WTC11 (cell line): ENCODE data around the gene USP2. TPM values are rescaled to one million over a fixed set of nuclear protein-coding genes. Genes with fewer than 3 reads are reported as not detected.

Source experiments
- ATAC-seq: fragments of 200-7000 bp; cut with Tn5 transposase; 2 replicates; pipeline ENCODE4 v1.10.0; 2021; ENCODE audit warnings: mild to moderate bottlenecking, moderate library complexity
- CTCF ChIA-PET: fragments of 300-600 bp; sonication (Branson Sonifier 250); formaldehyde crosslinking; loops from one replicate; lab custom pipeline; 2021; ENCODE audit warnings: antibody characterized with exemption; lab: Charles Lee
- POLR2A ChIA-PET: fragments of 350-600 bp; sonication (Branson Sonifier 250); formaldehyde crosslinking; loops from one replicate; lab custom pipeline; 2021; ENCODE audit warnings: antibody characterized with exemption; lab: Charles Lee
- DNase-seq: peaks from one replicate; pipeline ENCODE4 v3.0.0; 2021; ENCODE audit warnings: low spot score
- H3K27ac Mint-ChIP-seq: 2 replicates; pipeline ENCODE4 v1.8.0; 2021; ENCODE audit warnings: mixed read lengths
- H3K27me3 Mint-ChIP-seq: 2 replicates; pipeline ENCODE4 v1.8.0; 2021; ENCODE audit warnings: low read depth, mild to moderate bottlenecking, moderate library complexity, mixed read lengths
- H3K36me3 Mint-ChIP-seq: 2 replicates; pipeline ENCODE4 v1.8.0; 2021; ENCODE audit warnings: mixed read lengths
- H3K4me1 Mint-ChIP-seq: 2 replicates; pipeline ENCODE4 v1.8.0; 2022; ENCODE audit warnings: mixed read lengths
- H3K4me3 Mint-ChIP-seq: 2 replicates; pipeline ENCODE4 v1.8.0; 2021; ENCODE audit warnings: mild to moderate bottlenecking, moderate library complexity, mixed read lengths
- H3K9me3 Mint-ChIP-seq: 2 replicates; pipeline ENCODE4 v1.8.0; 2021; ENCODE audit warnings: mixed read lengths
- ATF6 ChIP-seq: sonication (generic); formaldehyde crosslinking; IDR thresholded peaks from 2 replicates; pipeline ENCODE4 v1.8.1; 2023; ENCODE audit warnings: mild to moderate bottlenecking, missing genetic modification reagents
- E2F4 ChIP-seq: sonication (generic); formaldehyde crosslinking; IDR thresholded peaks from 2 replicates; pipeline ENCODE4 v1.8.1; 2022; ENCODE audit warnings: low read depth, mild to moderate bottlenecking, moderate library complexity, missing genetic modification reagents, borderline replicate concordance
- E2F5 ChIP-seq: sonication (generic); formaldehyde crosslinking; IDR thresholded peaks from 2 replicates; pipeline ENCODE4 v1.8.1; 2022; ENCODE audit warnings: mild to moderate bottlenecking, moderate library complexity, missing genetic modification reagents
- FOXP1 ChIP-seq: sonication (generic); formaldehyde crosslinking; IDR thresholded peaks from 2 replicates; pipeline ENCODE4 v1.8.0; 2022; ENCODE audit warnings: missing genetic modification reagents, mild to moderate bottlenecking, moderate library complexity, borderline replicate concordance
- GRHL2 ChIP-seq: fragments of 250-450 bp; sonication (Bioruptor Pico); IDR thresholded peaks from 2 replicates; pipeline ENCODE4 v1.8.0; 2022; ENCODE audit warnings: mild to moderate bottlenecking, moderate library complexity; ENCODE audit not compliant: insufficient replicate concordance, severe bottlenecking
- IRF2 ChIP-seq: sonication (generic); formaldehyde crosslinking; IDR thresholded peaks from 2 replicates; pipeline ENCODE4 v1.8.0; 2022; ENCODE audit warnings: low read depth, missing genetic modification reagents, borderline replicate concordance
- MYBL2 ChIP-seq: sonication (generic); formaldehyde crosslinking; IDR thresholded peaks from 2 replicates; pipeline ENCODE4 v1.8.1; 2023; ENCODE audit warnings: mild to moderate bottlenecking, moderate library complexity, missing genetic modification reagents
- NR2C2 ChIP-seq: sonication (generic); formaldehyde crosslinking; IDR thresholded peaks from 2 replicates; pipeline ENCODE4 v1.8.0; 2022; ENCODE audit warnings: mild to moderate bottlenecking, missing genetic modification reagents
- PRRX2 ChIP-seq: fragments of 250-450 bp; sonication (Bioruptor Pico); IDR thresholded peaks from 2 replicates; pipeline ENCODE4 v1.8.0; 2021; ENCODE audit warnings: mild to moderate bottlenecking
- SP1 ChIP-seq: sonication (generic); formaldehyde crosslinking; conservative IDR thresholded peaks from 2 replicates; pipeline ENCODE4 v1.8.1; 2022; ENCODE audit warnings: missing genetic modification reagents
- TEAD1 ChIP-seq: sonication (generic); formaldehyde crosslinking; IDR thresholded peaks from 2 replicates; pipeline ENCODE4 v1.8.0; 2022; ENCODE audit warnings: mild to moderate bottlenecking, missing genetic modification reagents
- TEAD4 ChIP-seq: sonication (generic); formaldehyde crosslinking; IDR thresholded peaks from 2 replicates; pipeline ENCODE4 v1.8.0; 2022; ENCODE audit warnings: mild to moderate bottlenecking, missing genetic modification reagents
- ZNF232 ChIP-seq: sonication (generic); formaldehyde crosslinking; IDR thresholded peaks from 2 replicates; pipeline ENCODE4 v1.8.0; 2022; ENCODE audit warnings: mild to moderate bottlenecking, missing genetic modification reagents
- ZNF396 ChIP-seq: fragments of 250-450 bp; sonication (Bioruptor Pico); IDR thresholded peaks from 2 replicates; pipeline ENCODE4 v1.8.0; 2021; ENCODE audit warnings: mild to moderate bottlenecking, moderate library complexity, borderline replicate concordance
- total RNA-seq: library from RNA; stranded (reverse); gene quantifications from 3 replicates; pipeline ENCODE4 v1.2.3, GENCODE V29; 2021
- TF ChIP-seq, protein P1 (sequence below): sonication (generic); formaldehyde crosslinking; IDR thresholded peaks from 2 replicates; pipeline ENCODE4 v1.8.0; 2022; ENCODE audit warnings: mild to moderate bottlenecking, missing genetic modification reagents
- TF ChIP-seq, protein P2 (sequence below): sonication (generic); formaldehyde crosslinking; IDR thresholded peaks from 2 replicates; pipeline ENCODE4 v1.8.0; 2022; ENCODE audit warnings: mild to moderate bottlenecking, missing genetic modification reagents
- TF ChIP-seq, protein P3 (sequence below): sonication (generic); formaldehyde crosslinking; conservative IDR thresholded peaks from 2 replicates; pipeline ENCODE4 v1.8.1; 2022; ENCODE audit warnings: mild to moderate bottlenecking, missing genetic modification reagents
- TF ChIP-seq, protein P4 (sequence below): sonication (generic); formaldehyde crosslinking; IDR thresholded peaks from 2 replicates; pipeline ENCODE4 v1.8.0; 2023; ENCODE audit warnings: missing genetic modification reagents
- TF ChIP-seq, protein P5 (sequence below): fragments of 200-600 bp; IDR thresholded peaks from 2 replicates; pipeline ENCODE4 v1.8.0; 2022; ENCODE audit warnings: antibody characterized with exemption

The USP2 gene
- total RNA-seq, 1 experiment from 2014 or later = 8.0 TPM

DNA sequence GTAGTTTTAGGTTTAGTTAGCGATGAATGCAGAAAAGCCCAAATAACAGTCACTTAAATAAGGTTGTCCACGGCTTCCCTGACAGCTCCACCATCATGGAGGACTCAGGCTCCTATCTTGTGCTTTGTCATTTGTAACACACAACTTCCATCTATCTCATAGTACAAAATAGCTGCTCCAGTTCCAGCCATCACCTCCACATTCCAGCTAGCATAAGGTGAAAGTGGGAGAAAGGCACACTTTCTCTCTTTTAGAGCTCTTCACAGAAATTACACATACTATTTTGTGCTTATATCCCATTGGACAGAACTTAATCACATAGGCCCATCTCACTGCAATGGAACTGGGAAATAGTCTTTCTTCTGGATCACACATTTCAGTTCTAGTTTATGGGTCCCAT, 32.8 kb upstream of the USP2 start:
- ChIA-PET CTCF (interaction anchor here (0.7 to 7.0 kb wide), 4 partner anchors 25 to 120 kb away, joined by 3 to 43 read pairs (median 4); no protein-coding TSS in a partner anchor), POLR2A (no interaction called here)

More for the DNA sequence above, 32.8 kb upstream of the USP2 start:
- Mint-ChIP-seq H3K27ac (no peak overlapping the region), H3K9me3 (peaks cover 11% of the 10 kb centered on the region), H3K27me3 (peaks cover 3% of the 10 kb centered on the region; the same call in 1 of the 2 replicates), H3K36me3 (peaks cover 21% of the 10 kb centered on the region), H3K4me3 (no peak overlapping the region), H3K4me1 (peaks cover 35% of the 10 kb centered on the region)
- ATAC-seq (no peak), DNase-seq (no peak)
- no peak for TF ChIP-seq IRF2 (CRISPR knock-in tag)
- TF ChIP-seq GRHL2 (CRISPR knock-in tag) = no peak
- no peak for TF ChIP-seq ATF6
- TF ChIP-seq, protein P1, sequence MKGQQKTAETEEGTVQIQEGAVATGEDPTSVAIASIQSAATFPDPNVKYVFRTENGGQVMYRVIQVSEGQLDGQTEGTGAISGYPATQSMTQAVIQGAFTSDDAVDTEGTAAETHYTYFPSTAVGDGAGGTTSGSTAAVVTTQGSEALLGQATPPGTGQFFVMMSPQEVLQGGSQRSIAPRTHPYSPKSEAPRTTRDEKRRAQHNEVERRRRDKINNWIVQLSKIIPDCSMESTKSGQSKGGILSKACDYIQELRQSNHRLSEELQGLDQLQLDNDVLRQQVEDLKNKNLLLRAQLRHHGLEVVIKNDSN (CRISPR knock-in tag) = no peak
- TF ChIP-seq PRRX2 (CRISPR knock-in tag) = no peak
- TF ChIP-seq, protein P2, sequence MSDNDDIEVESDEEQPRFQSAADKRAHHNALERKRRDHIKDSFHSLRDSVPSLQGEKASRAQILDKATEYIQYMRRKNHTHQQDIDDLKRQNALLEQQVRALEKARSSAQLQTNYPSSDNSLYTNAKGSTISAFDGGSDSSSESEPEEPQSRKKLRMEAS (CRISPR knock-in tag) = no peak
- no peak for TF ChIP-seq TEAD4 (CRISPR knock-in tag)
- TF ChIP-seq ZNF396 (CRISPR knock-in tag) = no peak
- TF ChIP-seq, protein P3, sequence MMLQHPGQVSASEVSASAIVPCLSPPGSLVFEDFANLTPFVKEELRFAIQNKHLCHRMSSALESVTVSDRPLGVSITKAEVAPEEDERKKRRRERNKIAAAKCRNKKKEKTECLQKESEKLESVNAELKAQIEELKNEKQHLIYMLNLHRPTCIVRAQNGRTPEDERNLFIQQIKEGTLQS (CRISPR knock-in tag) = no peak
- TF ChIP-seq E2F4 (CRISPR knock-in tag) = no peak
- no peak for TF ChIP-seq ZNF232 (CRISPR knock-in tag)
- TF ChIP-seq, protein P4, sequence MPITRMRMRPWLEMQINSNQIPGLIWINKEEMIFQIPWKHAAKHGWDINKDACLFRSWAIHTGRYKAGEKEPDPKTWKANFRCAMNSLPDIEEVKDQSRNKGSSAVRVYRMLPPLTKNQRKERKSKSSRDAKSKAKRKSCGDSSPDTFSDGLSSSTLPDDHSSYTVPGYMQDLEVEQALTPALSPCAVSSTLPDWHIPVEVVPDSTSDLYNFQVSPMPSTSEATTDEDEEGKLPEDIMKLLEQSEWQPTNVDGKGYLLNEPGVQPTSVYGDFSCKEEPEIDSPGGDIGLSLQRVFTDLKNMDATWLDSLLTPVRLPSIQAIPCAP = no peak
- TF ChIP-seq SP1 (CRISPR knock-in tag) = no peak
- no peak for TF ChIP-seq FOXP1 (CRISPR knock-in tag)
- TF ChIP-seq MYBL2 (CRISPR knock-in tag) = no peak
- TF ChIP-seq NR2C2 (CRISPR knock-in tag) = no peak
- TF ChIP-seq, protein P5, sequence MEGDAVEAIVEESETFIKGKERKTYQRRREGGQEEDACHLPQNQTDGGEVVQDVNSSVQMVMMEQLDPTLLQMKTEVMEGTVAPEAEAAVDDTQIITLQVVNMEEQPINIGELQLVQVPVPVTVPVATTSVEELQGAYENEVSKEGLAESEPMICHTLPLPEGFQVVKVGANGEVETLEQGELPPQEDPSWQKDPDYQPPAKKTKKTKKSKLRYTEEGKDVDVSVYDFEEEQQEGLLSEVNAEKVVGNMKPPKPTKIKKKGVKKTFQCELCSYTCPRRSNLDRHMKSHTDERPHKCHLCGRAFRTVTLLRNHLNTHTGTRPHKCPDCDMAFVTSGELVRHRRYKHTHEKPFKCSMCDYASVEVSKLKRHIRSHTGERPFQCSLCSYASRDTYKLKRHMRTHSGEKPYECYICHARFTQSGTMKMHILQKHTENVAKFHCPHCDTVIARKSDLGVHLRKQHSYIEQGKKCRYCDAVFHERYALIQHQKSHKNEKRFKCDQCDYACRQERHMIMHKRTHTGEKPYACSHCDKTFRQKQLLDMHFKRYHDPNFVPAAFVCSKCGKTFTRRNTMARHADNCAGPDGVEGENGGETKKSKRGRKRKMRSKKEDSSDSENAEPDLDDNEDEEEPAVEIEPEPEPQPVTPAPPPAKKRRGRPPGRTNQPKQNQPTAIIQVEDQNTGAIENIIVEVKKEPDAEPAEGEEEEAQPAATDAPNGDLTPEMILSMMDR = no peak
- no peak for TF ChIP-seq E2F5 (CRISPR knock-in tag)
- no peak for TF ChIP-seq TEAD1 (CRISPR knock-in tag)
